Stimulated activated CD8-positive, alpha-beta memory T cell treated with anti-CD3 and anti-CD28 coated beads, Interleukin-12 subunit alpha, Interleukin-12 subunit beta, amount 100 ng/mL, for 4 hours (primary cell): Measurements from ENCODE around the gene KLHDC7B.
A peak's percentile ranks its signal among the peaks of the same experiment; 100 is the strongest.

ENCODE experiments used
- DNase-seq: peaks from one replicate; pipeline ENCODE4 v3.0.0-alpha.2; 2020; ENCODE audit warnings: low read depth

The KLHDC7B gene

DNA sequence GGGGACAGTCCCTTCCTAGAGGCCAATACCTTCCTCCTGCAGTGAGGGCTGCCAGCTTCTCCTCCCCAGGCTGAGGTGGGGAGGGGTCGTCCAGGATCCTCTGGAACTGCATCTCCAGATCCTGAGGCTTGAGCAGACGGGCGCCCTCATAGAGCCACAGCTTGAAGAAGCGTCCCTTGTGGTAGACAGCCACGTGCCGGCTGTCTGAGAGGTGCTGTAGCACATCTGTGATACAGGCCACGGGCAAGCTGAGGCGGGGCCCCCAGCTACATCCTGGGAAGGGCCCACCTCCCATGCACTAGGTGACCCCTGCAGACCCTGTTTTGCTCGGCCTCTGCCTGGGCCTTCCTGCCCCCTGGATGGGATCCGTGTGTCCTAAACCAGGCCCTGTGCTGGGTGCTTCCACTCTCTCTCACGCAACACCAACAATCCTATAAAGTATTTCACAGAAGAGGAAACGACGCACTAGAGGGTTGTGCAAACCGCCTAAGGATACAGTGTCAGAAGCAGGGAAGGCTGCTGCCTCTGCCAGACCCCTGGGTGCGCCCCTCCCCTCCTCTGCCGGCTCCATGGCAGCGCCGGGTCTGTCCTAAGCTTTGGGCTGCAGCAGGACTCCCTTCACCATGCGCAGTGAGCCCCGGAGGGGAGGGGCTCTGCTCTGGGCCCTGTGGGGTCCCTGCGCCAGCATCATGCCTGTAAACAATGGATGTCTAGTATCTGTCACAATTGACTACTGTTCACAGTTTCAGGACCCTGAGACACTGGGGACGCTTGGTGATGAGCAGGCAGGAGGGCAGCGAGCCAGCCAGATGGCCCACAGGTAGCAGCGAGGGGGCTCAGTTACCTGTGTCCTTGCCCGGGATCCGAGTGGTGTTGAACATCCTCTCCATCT lies 28.0 kb downstream of the KLHDC7B start:
- no peak for DNase-seq

DNA sequence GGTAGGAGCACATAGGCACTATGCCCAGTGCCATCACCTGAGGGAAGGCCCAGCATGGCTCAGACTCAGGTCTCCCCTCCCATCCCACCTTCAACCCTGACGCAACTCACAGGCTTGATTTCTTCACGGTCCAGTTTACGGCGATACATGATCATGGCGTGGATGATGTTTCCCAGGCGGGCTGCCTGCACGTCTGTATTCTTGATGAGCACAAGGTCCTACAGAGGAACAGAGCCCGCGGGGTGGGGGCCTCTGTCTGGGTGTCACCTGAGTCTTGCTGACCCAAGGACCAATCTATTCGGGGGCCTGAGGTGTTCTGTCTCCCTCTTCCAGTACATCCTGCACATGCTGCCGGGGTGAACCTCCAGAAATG lies 28.7 kb downstream of the KLHDC7B start:
- DNase-seq: no peak

DNA sequence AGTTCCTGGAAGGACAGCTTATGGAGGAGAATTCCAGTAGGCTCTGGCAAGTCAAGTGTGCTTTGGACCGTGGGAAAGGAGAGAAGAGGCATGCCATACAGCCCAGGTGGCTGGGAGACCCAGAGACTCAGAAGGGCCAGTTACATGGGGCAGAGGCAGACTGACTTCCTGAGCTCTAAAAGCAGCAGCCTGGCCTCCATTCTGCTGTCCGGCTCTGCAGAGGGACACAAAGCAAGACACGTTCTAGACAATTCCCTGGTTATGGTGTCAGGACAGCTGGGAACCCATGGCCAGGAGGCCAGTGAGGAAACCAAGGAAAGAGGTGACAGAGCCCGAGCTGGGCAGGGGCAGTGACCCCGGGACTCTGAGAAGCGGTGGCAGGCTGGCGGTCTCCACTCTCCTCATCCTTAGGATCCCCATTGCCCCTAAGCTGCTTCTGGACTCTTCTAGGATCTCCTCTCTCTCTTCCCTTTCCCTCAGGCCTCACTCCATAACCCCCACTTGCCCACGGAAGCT lies 29.8 kb downstream of the KLHDC7B start:
- no peak for DNase-seq

- no peak for DNase-seq
These were observed 30.4 kb downstream of the KLHDC7B start for GRCh38 chr22:50576070-50576469.

DNA sequence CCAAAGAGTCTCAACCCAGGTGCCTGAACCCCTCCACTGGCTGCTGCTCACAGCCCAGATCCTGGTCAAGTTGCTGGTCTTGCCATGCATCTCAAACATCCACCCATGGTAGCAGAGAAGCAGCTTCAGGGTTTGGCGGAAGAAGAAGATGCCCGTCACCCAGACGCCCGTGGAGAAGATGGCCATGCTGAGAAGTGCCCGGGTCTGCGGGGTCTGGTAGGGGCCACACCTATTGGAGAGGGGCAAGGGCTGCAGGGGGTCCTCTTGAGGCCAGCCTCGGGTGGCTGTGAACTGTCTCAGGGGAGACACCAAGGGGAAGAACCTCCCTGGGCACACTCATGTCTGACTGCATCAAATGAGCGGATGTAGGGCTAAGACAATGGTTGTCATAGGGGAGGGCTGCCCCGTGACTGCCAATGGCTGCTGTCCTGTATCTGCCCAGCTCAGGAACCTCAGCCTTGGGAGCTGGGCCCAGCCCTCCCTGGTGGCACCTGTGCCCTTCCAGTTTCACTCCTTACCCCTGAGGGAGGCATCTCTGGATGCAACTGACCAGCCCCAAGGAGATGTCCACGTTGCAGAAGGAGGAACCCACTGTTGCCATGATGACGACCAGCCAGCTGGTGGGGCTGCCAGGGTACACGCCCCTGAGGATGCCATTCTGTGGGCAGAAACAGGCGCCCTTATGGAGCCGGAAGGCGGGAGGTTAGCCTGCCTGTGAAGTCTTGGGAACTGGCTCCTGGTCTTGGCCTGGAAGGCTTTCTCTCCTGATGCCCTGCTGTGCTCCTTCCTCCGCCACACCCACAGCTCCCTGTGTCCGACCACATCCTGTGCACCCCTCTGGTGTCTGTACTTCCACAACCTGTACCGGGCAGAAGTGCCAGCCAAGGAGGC lies 31.4 kb downstream of the KLHDC7B start:
- DNase-seq: no peak

- no peak for DNase-seq
These were observed 31.9 kb downstream of the KLHDC7B start for GRCh38 chr22:50577697-50577986.

DNA sequence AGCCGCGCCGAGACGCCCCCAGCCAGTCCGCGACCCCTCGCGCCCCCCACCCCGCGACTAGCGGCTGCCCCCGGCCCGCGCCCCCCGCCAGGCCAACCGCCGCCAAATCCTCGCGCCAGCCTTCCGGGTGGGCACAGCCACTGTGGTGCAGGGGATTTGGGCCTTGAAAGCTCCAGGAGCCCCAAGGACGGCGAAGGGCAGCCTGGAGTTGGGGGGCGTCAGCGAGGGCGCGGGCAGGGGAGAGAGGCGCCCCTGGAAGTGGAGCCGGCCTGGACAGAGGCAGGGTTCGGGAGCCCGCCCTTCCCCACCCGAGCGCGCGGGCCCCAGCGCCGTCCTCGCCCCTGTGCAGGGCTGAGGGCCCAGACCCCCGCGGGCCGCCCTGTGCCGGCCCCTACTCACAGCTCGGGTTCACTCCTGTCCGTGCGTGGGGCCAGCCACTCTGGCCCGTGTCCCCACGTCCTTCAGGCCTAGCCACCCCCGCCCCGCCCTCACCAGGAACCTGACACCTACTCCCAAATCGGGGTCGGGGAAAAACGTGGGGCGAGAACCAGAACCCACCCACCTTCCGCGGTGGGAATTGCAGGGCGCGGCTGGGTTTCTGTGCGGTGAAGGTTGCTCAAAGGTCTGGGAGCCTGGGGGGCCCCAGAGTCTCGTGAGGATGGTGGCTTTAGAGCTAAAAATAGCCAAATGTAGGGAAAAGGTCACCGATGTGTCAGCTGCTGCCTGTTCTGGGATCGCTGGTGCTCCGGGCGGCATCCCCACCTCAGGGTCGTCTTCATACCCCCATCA lies 32.5 kb downstream of the KLHDC7B start, which contains the start of gene CPT1B:
TSS of gene CPT1B (minus strand) at position 441 of the 789 bp plus-strand sequence. CDS start 512 bp downstream, outside the sequence.
- DNase-seq: no peak

- no peak for DNase-seq
These were observed 33.1 kb downstream of the KLHDC7B start for GRCh38 chr22:50578776-50579310.

- no peak for DNase-seq
These were observed 34.1 kb downstream of the KLHDC7B start for GRCh38 chr22:50579752-50580151.

GRCh38 chr22:50581031-50581949 lies 35.6 kb downstream of the KLHDC7B start:
- DNase-seq: no peak

GRCh38 chr22:50581950-50582492 lies 36.3 kb downstream of the KLHDC7B start:
- no peak for DNase-seq

GRCh38 chr22:50582493-50583293 lies 37.0 kb downstream of the KLHDC7B start, which contains the start of gene CHKB:
Gene CHKB (minus strand): TSS chr22:50582849. CDS start chr22:50582781, 68 bp downstream.
- DNase-seq: peak; percentile 97

DNA sequence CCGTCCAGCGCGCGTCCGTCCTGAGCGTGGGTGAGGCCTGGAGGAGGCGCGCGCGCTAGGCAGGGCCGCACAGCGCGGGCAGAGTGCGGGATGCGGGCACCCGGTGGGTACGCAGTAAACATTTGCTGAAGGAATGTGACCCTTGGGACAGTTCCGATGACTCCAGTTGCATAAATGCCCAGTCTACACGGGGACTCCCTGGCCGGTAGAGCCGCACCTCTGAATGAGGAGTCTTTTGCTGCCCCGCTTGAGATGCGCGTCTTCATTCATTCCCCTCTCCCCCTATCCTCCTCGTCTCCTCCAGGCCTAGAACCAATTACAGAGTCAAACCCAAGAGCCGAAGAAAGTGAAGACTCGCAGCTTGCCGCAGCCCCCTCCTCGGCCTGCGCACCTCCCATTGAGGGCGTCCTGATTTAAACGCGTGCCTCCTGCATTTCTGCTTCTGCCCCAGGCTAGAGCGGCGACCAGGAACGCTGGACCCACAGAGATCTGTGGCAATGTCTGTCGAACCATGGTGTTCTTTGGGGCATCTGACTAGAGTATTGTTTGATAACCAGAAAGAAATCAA lies 37.7 kb downstream of the KLHDC7B start:
- DNase-seq: no peak

DNA sequence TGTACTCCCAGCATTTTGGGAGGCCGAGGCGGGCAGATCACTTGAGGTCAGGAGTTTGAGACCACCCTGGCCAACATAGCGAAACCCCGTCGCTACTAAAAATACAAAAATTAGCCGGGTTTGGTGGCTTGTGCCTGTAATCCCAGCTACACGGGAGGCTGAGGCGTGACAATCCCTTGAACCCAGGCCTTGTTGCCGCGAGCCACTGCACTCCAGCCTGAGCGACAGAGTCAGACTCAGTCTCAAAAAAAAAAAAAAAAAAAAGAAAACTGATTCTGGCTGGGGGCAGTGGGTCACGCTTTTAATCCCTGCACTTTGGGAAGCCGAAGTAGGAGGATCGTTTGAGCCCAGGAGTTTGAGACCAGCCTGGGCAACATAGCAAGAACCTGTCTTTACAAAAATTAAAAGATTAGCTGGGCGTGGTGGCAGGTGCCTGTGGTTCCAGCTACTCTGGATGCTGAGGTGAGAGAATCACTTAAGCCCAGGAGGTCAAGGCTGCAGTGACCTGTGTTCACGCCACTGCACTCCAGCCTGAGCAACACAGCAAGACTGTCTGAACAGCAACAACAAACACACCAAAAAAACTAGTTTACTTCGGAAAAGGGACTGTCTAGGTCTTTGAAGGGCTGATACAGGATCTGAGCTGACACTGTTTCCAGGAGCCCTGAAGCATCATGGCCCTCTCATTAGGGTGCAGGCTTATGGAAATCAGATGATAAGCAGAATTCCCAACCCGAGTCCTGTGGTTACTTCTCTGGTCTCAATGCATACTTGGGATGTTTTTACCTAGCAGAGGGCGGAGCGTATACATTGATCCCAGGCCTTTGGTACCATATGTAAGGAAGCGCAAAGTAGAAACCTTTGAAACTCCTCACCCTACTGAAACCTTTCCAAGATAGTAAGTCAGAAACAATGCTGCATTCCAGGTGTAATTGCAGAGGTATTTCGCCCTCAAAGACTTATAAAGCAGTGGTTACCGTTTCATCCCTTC lies 38.7 kb downstream of the KLHDC7B start:
- no peak for DNase-seq

GRCh38 chr22:50585238-50585637 lies 39.5 kb downstream of the KLHDC7B start:
- DNase-seq: no peak

DNA sequence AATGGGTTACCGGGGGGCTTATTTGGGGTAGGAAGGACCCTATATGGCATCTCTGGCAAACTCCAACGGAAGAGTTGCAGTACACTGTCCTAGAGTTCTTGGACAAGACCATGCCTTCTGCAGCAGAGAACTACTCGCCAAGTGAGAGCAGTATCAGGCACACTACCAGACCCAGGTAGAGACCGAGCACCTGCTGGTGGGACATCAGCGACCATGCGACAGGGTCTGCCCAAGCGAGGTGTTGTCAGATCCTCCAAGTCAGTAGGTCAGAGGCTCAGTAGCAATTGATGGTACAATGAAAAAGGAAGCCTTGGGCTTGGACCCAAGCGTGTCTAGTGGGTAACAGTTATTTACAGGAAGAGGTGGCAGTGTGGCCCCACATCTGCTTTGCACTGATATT lies 40.1 kb downstream of the KLHDC7B start:
- DNase-seq: no peak

DNA sequence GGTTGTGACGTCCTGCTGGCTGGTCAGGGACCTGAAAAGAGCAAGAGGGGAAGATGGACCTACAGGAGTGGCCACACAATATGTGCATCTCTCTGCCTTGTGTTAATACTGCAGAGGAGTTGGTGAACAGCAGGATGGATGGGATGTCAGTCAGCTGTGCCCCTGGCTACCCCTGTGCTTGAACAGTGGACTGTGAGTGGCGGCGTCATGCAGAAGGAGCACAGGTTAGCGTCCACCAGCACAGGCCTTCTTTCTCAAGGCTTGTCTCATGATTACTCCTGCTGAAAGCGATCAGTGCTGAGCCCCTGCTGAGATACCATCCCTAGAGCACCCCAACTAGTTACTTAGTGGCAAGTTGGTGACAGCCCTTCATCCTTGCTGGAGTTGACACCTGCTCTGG lies 40.7 kb downstream of the KLHDC7B start:
- no peak for DNase-seq

GRCh38 chr22:50587407-50587806 lies 41.7 kb downstream of the KLHDC7B start:
- no peak for DNase-seq
